ENCODE results near the gene SH3GLB2. TPM values are rescaled to one million over a fixed set of nuclear protein-coding genes. Genes with fewer than 3 reads are reported as not detected.

The SH3GLB2 gene
- total RNA-seq, 1 donor from 2014 or later = 138 TPM

GRCh38 chr9:129001504-129002325, 26.4 kb downstream of the SH3GLB2 start:
- no peak for TF ChIP-seq CTCF (IDR thresholded peaks at IDR 0.05)
- H3K4me1 ChIP-seq = peaks cover 0 to 3% of the 10 kb centered on the region in 2 donors
- H3K27me3 ChIP-seq = no peaks in the 10 kb centered on the region
- H3K9me3 ChIP-seq = no peaks in the 10 kb centered on the region
- H3K36me3 ChIP-seq = peaks cover 76 to 86% of the 10 kb centered on the region in 2 donors
- H3K4me3 ChIP-seq = no peak overlapping the region
- H3K27ac ChIP-seq = peak overlapping the region in 1 of 2 donors; percentile 3
- no peak for DNase-seq (ENCODE audit: low spot score in 2 of 2)
- intact Hi-C loops (cut with DNase I) = no loop called here

- Histone ChIP-seq H3K27ac (no peak overlapping the region), H3K9me3 (no peaks in the 10 kb centered on the region), H3K36me3 (peaks cover 86 to 89% of the 10 kb centered on the region in 2 donors), H3K4me3 (no peak overlapping the region), H3K4me1 (no peaks in the 10 kb centered on the region), H3K27me3 (no peaks in the 10 kb centered on the region)
- no peak for TF ChIP-seq CTCF (IDR thresholded peaks at IDR 0.05)
- intact Hi-C loops (cut with DNase I) = no loop called here
- no peak for DNase-seq (ENCODE audit: low spot score in 2 of 2)
Observed at GRCh38 chr9:128999581-129000206, 28.4 kb downstream of the SH3GLB2 start.

- Histone ChIP-seq H3K27me3 (no peaks in the 10 kb centered on the region), H3K36me3 (peaks cover 92 to 98% of the 10 kb centered on the region in 2 donors), H3K4me1 (no peaks in the 10 kb centered on the region), H3K27ac (no peak overlapping the region), H3K4me3 (no peak overlapping the region), H3K9me3 (no peaks in the 10 kb centered on the region)
- no peak for DNase-seq (ENCODE audit: low spot score in 2 of 2)
- no peak for TF ChIP-seq CTCF (IDR thresholded peaks at IDR 0.05)
- intact Hi-C loops (cut with DNase I) = no loop called here
Observed at GRCh38 chr9:128998462-128998861, 29.7 kb downstream of the SH3GLB2 start.

GRCh38 chr9:128995791-128996190, 32.3 kb downstream of the SH3GLB2 start:
- Histone ChIP-seq H3K27ac (no peak overlapping the region), H3K9me3 (no peaks in the 10 kb centered on the region), H3K36me3 (peaks cover 70 to 80% of the 10 kb centered on the region in 2 donors), H3K4me1 (no peaks in the 10 kb centered on the region), H3K27me3 (no peaks in the 10 kb centered on the region), H3K4me3 (no peak overlapping the region)
- DNase-seq (ENCODE audit: low spot score in 2 of 2) = no peak
- no peak for TF ChIP-seq CTCF (IDR thresholded peaks at IDR 0.05)
- intact Hi-C loops (cut with DNase I) = no loop called here

- no peaks in the 10 kb centered on the region for H3K9me3 ChIP-seq
- H3K27ac ChIP-seq = no peak overlapping the region
- no peaks in the 10 kb centered on the region for H3K27me3 ChIP-seq
- H3K36me3 ChIP-seq = peaks cover 60 to 68% of the 10 kb centered on the region in 2 donors
- no peak for DNase-seq (ENCODE audit: low spot score in 2 of 2)
- no peaks in the 10 kb centered on the region for H3K4me1 ChIP-seq
- intact Hi-C loops (cut with DNase I) = loop anchor here (5.0 kb wide), 1 partner anchor 34 kb away; the partner anchor contains the start of gene SH3GLB2
- peak in 1 of 3 experiments; percentile 26 for TF ChIP-seq CTCF (IDR thresholded peaks at IDR 0.05)
- H3K4me3 ChIP-seq = no peak overlapping the region
Observed at GRCh38 chr9:128992995-128993394, 35.1 kb downstream of the SH3GLB2 start.
